Small intestine (tissue), 7 donors: ENCODE data around the gene ELMO3. TPM values are rescaled to one million over a fixed set of nuclear protein-coding genes. Genes with fewer than 3 reads are reported as not detected.
A peak's percentile ranks its signal among the peaks of the same experiment; 100 is the strongest.

Experiments
- DNase-seq, 2 donors: peaks; one replicate each; pipeline versions ENCODE4 v3.0.0 to v3.0.0-alpha.2; 2013
- FAIRE-seq: peaks from 2 replicates; lab custom pipeline; 2012; peaks lifted over from hg19 to GRCh38; lab: Jason Lieb, UNC
- H3K27ac ChIP-seq, 3 donors: one replicate each; pipeline ENCODE4 v1.5.1; 2013; ENCODE audit warnings: low read length in 2 of 3, mild to moderate bottlenecking in 2 of 3, control low read depth in 1 of 3, inconsistent platforms in 1 of 3, low read depth in 1 of 3, moderate library complexity in 1 of 3
- H3K27me3 ChIP-seq, 3 donors: one replicate each; pipeline ENCODE4 v1.6.1; 2013; ENCODE audit warnings: low read length in 3 of 3, inconsistent platforms in 1 of 3; ENCODE audit not compliant: control insufficient read depth in 3 of 3, insufficient read depth in 3 of 3
- H3K36me3 ChIP-seq, 3 donors: one replicate each; pipeline ENCODE4 v1.6.1; 2013; ENCODE audit warnings: low read length in 3 of 3, inconsistent platforms in 1 of 3, low read depth in 1 of 3, mild to moderate bottlenecking in 1 of 3, moderate library complexity in 1 of 3; ENCODE audit not compliant: control insufficient read depth in 3 of 3, insufficient read depth in 2 of 3
- H3K4me1 ChIP-seq, 3 donors: one replicate each; pipeline ENCODE4 v1.6.1; 2013; ENCODE audit warnings: low read length in 2 of 3, inconsistent platforms in 1 of 3, low read depth in 1 of 3, mild to moderate bottlenecking in 1 of 3, moderate library complexity in 1 of 3; ENCODE audit not compliant: control insufficient read depth in 3 of 3, insufficient read depth in 2 of 3
- H3K4me3 ChIP-seq, 3 donors: one replicate each; pipeline ENCODE4 v1.5.1; 2013; ENCODE audit warnings: low read length in 3 of 3, control low read depth in 1 of 3, inconsistent platforms in 1 of 3, low read depth in 1 of 3, mild to moderate bottlenecking in 1 of 3, moderate library complexity in 1 of 3
- H3K9me3 ChIP-seq, 2 donors: one replicate each; pipeline ENCODE4 v1.6.1; 2013; ENCODE audit warnings: low read depth in 1 of 2, low read length in 1 of 2; ENCODE audit not compliant: control insufficient read depth in 2 of 2, insufficient read depth in 1 of 2
- WGBS, 3 donors: extraction: QIAGEN DNeasy Blood & Tissue Kit; methylation state at CpG; one replicate each; pipeline ENCODE4 v1.1.7; 2013; 5-methylcytosine and 5-hydroxymethylcytosine counted together
- polyA plus RNA-seq, 4 donors: library from polyadenylated mRNA; stranded (reverse) in 3 of 4; unstranded in 1 of 4; fragments of 200-250 nt in 3 of 4; fragments of 120-200 nt in 1 of 4; gene quantifications; one replicate each; pipeline versions ENCODE4 v1.2.1 to v1.2.3, GENCODE V29; 2013
- donor health status: healthy with polysubstance abuse.
- donor health status: control.
- donor health status: control.
- donor health status: Bipolar disorder and iron deficiency.
- donor health status: healthy.

ELMO3 gene
- polyA plus RNA-seq, 4 donors = 36.3 to 101 (median 67.4) TPM

DNA sequence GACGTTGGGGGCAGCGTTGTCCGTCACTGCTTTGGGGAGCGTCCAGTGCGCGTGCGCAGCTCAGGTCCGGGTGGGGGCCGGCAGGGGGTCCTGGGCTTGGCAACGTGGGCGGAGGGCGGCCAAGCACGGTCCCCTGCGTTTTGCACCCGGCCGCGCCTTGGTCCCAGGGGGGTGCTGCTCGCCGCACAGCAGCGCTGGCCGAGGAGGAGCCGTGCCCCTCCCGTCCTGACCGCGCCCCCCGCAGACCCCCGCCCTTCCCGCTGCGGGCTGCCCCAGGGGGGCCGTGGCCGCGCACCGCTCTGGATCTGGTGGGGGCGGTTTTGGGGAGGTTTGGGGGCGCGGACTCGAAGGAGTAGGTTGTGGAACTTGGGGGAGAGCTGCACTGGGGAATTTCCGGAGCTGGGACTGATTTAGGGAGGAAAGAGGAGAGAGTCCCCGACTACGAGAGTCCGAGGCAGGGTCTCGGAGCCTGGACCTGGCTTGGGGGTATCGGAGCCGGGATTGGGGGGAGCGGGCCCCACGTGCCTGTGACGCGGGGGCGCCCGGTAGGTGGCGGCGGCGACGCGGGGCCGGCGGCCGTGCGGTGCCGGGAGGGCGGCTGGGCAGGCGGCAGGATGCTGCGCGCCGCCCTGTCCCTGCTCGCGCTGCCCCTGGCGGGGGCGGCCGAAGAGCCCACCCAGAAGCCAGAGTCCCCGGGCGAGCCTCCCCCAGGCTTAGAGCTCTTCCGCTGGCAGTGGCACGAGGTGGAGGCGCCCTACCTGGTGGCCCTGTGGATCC, 49.7 kb downstream of the ELMO3 start, which contains the start of gene SLC9A5:
TSS of gene SLC9A5 (plus strand) at position 579 of the 777 bp plus-strand sequence. CDS start at position 615, 36 bp downstream.
- Histone ChIP-seq H3K36me3 (peaks cover 0 to 5% (median 0%) of the 10 kb centered on the region in 3 donors), H3K27me3 (peaks cover 0 to 33% (median 3%) of the 10 kb centered on the region in 3 donors), H3K4me1 (peaks cover 0 to 22% (median 5%) of the 10 kb centered on the region in 3 donors), H3K27ac (no peak within 1 kb of the TSS), H3K4me3 (peak within 1 kb of the TSS; percentile 21 to 78 (median 35)), H3K9me3 (no peaks in the 10 kb centered on the region)
- DNase-seq (peak in 1 of 2 donors; percentile 43), FAIRE-seq (no peak)
- WGBS, 3 donors = 1 to 2% (median 1%) methylated on average over 46 to 75 of the region's 75 CpGs

DNA sequence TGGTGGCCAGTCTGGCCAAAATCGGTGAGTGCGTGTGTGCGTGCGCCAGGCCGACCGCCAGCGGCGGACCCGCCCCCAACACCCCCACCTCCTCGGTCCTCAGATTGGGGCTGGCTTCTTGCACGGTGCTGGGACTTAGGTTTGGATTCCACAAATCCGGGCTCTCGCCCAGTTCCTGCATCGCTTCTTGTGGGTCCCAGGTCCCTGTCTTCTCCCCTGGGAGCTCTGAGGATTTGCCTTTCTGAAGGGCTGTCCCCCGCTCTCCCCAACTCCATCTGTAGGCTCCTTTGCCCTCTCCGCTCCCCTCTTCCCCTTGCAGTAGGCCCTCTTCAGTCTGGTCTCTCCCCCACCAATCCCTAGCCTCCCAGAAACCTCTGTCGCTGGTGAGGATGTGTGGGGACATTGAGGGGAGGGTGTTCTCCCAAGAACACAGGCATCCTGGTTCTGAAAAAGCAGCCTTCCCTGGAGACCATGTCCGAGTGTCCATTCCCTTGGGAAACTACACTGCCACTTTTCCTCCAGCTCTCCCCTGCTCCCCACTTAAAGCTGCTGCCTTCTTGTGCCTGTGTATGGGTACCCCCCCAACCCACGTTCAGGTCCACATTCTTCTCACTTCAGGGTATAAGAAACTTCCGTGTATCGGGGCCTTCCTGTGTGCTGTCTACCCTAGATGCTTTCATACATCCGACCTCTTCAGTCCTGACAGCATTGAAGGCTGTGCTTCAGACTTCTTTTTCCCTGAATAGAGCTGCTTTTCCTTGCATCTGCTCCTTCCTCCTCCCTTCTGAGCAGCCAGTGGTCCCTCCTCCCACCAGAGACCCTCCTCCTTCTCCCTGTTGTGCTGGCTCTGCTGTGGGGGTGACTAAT, 50.5 kb downstream of the ELMO3 start:
- 20 to 24% (median 21%) methylated on average over 16 to 22 of the region's 22 CpGs for WGBS, 3 donors
- peak overlapping the region in 2 of 3 donors; percentile 34 to 35 for H3K4me3 ChIP-seq
- H3K27me3 ChIP-seq = peaks cover 0 to 33% (median 3%) of the 10 kb centered on the region in 3 donors
- no peaks in the 10 kb centered on the region for H3K9me3 ChIP-seq
- no peak overlapping the region for H3K27ac ChIP-seq
- no peak for DNase-seq
- FAIRE-seq = no peak
- peaks cover 0 to 3% (median 0%) of the 10 kb centered on the region in 3 donors for H3K36me3 ChIP-seq
- H3K4me1 ChIP-seq = peaks cover 0 to 22% (median 0%) of the 10 kb centered on the region in 3 donors

DNA sequence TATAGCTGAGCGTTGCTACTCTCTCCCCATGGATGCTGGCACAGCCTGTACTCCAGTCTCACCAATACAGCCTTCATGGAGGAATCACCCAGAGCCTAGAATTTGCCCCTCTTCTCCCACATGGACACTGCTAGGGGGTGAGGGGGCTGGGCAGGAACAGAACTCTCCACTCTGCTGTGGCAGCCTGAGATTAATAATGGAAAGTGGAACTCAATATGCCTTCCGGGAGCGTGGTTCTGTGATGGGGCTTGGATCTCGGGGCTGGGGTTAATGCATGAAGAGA, 51.1 kb downstream of the ELMO3 start:
- Histone ChIP-seq H3K27ac (no peak overlapping the region), H3K36me3 (peaks cover 0 to 3% (median 0%) of the 10 kb centered on the region in 3 donors), H3K4me3 (no peak overlapping the region), H3K9me3 (no peaks in the 10 kb centered on the region), H3K4me1 (peaks cover 0 to 22% (median 0%) of the 10 kb centered on the region in 3 donors), H3K27me3 (peaks cover 0 to 33% (median 3%) of the 10 kb centered on the region in 3 donors)
- FAIRE-seq (no peak), DNase-seq (no peak)
- WGBS, 3 donors = 61 to 74% (median 62%) methylated on average over 4 of the region's 4 CpGs

DNA sequence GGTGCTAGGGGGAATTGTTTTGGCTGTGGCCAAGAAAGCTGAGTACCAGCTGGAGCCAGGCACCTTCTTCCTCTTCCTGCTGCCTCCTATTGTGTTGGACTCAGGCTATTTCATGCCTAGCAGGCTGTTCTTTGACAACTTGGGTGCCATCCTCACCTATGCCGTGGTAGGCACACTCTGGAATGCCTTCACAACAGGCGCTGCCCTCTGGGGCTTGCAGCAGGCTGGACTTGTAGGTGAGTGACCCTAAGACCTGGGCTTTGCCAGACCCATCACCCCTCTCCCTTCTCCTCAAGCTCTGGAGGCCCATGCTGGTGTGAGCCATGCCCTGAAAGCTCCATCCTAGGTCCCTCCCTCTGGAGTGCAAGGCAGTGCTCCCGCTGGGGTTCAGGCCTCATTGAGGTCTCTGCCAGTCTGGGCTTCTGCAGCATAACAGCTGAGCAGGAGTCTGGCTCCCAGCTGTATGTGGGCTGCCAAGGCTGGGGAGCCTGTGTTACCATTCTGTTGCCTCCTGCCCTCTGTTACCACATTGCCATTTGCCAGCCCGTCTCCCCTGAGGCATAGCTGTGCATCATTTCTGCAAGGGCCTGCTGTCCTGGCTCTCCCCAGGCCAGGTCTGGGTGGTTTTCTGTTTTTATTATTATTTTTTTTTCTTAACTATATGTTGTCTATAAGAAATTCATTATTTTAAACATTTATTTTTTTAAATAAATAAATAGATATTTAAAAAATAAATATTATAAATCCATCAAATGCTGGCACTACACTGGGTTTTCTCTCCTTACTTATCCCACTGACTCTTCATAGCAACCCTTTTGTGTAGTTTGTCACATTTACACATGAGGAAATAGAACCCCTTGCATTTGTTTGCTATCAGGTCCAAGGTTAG, 53.9 kb downstream of the ELMO3 start:
- Histone ChIP-seq H3K36me3 (peaks cover 0 to 3% (median 0%) of the 10 kb centered on the region in 3 donors), H3K27me3 (peaks cover 0 to 32% (median 3%) of the 10 kb centered on the region in 3 donors), H3K4me1 (peaks cover 0 to 12% (median 0%) of the 10 kb centered on the region in 3 donors), H3K9me3 (no peaks in the 10 kb centered on the region), H3K27ac (no peak overlapping the region), H3K4me3 (no peak overlapping the region)
- FAIRE-seq (no peak), DNase-seq (no peak)
- 92 to 99% (median 92%) methylated on average over 4 of the region's 4 CpGs for WGBS, 3 donors

Other genes starting within 250 kb of the ELMO3 start
- gene CES3, start 237.9 kb upstream of the ELMO3 start, polyA plus RNA-seq = 10 to 100 TPM; 14.6 to 36.0 (median 24.3) TPM
- gene CES4A, start 210.5 kb upstream of the ELMO3 start, polyA plus RNA-seq = 10 to 100 TPM in 2 of 4 donors, 1 to 10 TPM in 2; 4.8 to 26.3 (median 10.5) TPM
- gene CBFB, start 170.0 kb upstream of the ELMO3 start, polyA plus RNA-seq = 10 to 100 TPM in 2 of 4 donors, 1 to 10 TPM in 2; 5.4 to 21.6 (median 10.7) TPM
- 10 to 100 TPM in 2 of 4 donors, 1 to 10 TPM in 2; 5.9 to 13.6 (median 8.7) TPM for gene PHAF1, start 89.2 kb upstream of the ELMO3 start, polyA plus RNA-seq
- gene B3GNT9, start 48.1 kb upstream of the ELMO3 start, polyA plus RNA-seq = 1 to 10 TPM in 3 of 4 donors, under 1 TPM in 1; 0.89 to 4.9 (median 2.6) TPM
- gene TRADD, start 39.2 kb upstream of the ELMO3 start, polyA plus RNA-seq = 10 to 100 TPM; 16.6 to 37.8 (median 23.6) TPM
- 10 to 100 TPM in 1 of 4 donors, 1 to 10 TPM in 3; 5.8 to 13.1 (median 6.9) TPM for gene FBXL8, start 39.2 kb upstream of the ELMO3 start, polyA plus RNA-seq
- 10 to 100 TPM in 1 of 4 donors, 1 to 10 TPM in 3; 4.6 to 15.1 (median 7.6) TPM for gene HSF4, start 34.4 kb upstream of the ELMO3 start, polyA plus RNA-seq
- gene NOL3, start 28.6 kb upstream of the ELMO3 start, polyA plus RNA-seq = 10 to 100 TPM in 2 of 4 donors, 1 to 10 TPM in 2; 4.5 to 17.1 (median 9.5) TPM
- gene MATCAP1, start 15.2 kb upstream of the ELMO3 start, polyA plus RNA-seq = 10 to 100 TPM; 15.7 to 19.0 (median 18.2) TPM
- 1 to 10 TPM; 1.6 to 7.9 (median 6.0) TPM for gene EXOC3L1, start 9.0 kb upstream of the ELMO3 start, polyA plus RNA-seq
- gene E2F4, start 7.0 kb upstream of the ELMO3 start, polyA plus RNA-seq = 10 to 100 TPM; 48.6 to 63.7 (median 58.3) TPM
- 100 to 1,000 TPM in 2 of 4 donors, 10 to 100 TPM in 2; 63.0 to 153 (median 102) TPM for gene TMEM208, start 28.0 kb downstream of the ELMO3 start, polyA plus RNA-seq
- gene FHOD1, start 48.4 kb downstream of the ELMO3 start, polyA plus RNA-seq = 10 to 100 TPM; 12.4 to 19.7 (median 15.8) TPM
- gene SLC9A5, start 49.8 kb downstream of the ELMO3 start, polyA plus RNA-seq = under 1 TPM in 3 of 4 donors, not detected in 1; 0.39 to 0.78 (median 0.54) TPM
- 1 to 10 TPM; 1.6 to 7.9 (median 4.9) TPM for gene PLEKHG4, start 80.4 kb downstream of the ELMO3 start, polyA plus RNA-seq
- under 1 TPM in 2 of 4 donors, not detected in 2; 0.01 to 0.19 TPM for gene KCTD19, start 127.6 kb downstream of the ELMO3 start, polyA plus RNA-seq
- 1 to 10 TPM in 1 of 4 donors, under 1 TPM in 1, not detected in 2; 0.87 to 1.9 TPM for gene LRRC36, start 127.7 kb downstream of the ELMO3 start, polyA plus RNA-seq
- 10 to 100 TPM; 10.3 to 34.8 (median 22.2) TPM for gene TPPP3, start 194.4 kb downstream of the ELMO3 start, polyA plus RNA-seq
- 1 to 10 TPM in 3 of 4 donors, not detected in 1; 1.9 to 5.3 (median 5.2) TPM for gene ZDHHC1, start 217.3 kb downstream of the ELMO3 start, polyA plus RNA-seq
- 100 to 1,000 TPM in 2 of 4 donors, 10 to 100 TPM in 1, 1 to 10 TPM in 1; 9.7 to 166 (median 111) TPM for gene HSD11B2, start 232.0 kb downstream of the ELMO3 start, polyA plus RNA-seq